Left ventricle myocardium inferior (tissue), 1 donor: ENCODE results near the gene LMF1. TPM values are rescaled to one million over a fixed set of nuclear protein-coding genes. Genes with fewer than 3 reads are reported as not detected.

Experiments
- DNase-seq: peaks from one replicate; pipeline ENCODE4 v3.0.0-alpha.2; 2020
- H3K27ac ChIP-seq: fragments of 200-600 bp; replicated peaks from 2 replicates; pipeline ENCODE4 v1.8.0; 2021
- H3K27me3 ChIP-seq: fragments of 200-600 bp; 2 replicates; pipeline ENCODE4 v1.8.0; 2021; ENCODE audit warnings: low read depth
- H3K36me3 ChIP-seq: fragments of 200-600 bp; 2 replicates; pipeline ENCODE4 v1.8.0; 2021
- H3K4me1 ChIP-seq: fragments of 200-600 bp; 2 replicates; pipeline ENCODE4 v1.8.0; 2021
- H3K4me3 ChIP-seq: fragments of 200-600 bp; 2 replicates; pipeline ENCODE4 v1.8.0; 2021; ENCODE audit warnings: mild to moderate bottlenecking, moderate library complexity
- H3K9me3 ChIP-seq: fragments of 200-600 bp; replicated peaks from 2 replicates; pipeline ENCODE4 v1.8.0; 2021
- CTCF ChIP-seq: fragments of 200-600 bp; IDR thresholded peaks from 2 replicates; pipeline ENCODE4 v1.8.0; 2021; ENCODE audit warnings: antibody characterized with exemption, mild to moderate bottlenecking, borderline replicate concordance
- intact Hi-C: fragments of 100-400 bp; cut with micrococcal nuclease; formaldehyde crosslinking; loops from one replicate; pipeline ENCODE4 v1.11.0; 2022
- total RNA-seq: library from RNA; stranded (reverse); fragmentation: NEBNext Ultra II Directional; extraction: Animal tissue kit (Norgen Biotek cat#: 25700); gene quantifications from one replicate; pipeline ENCODE4 v1.2.1, GENCODE V29; 2021
- donor health status: DM: no; HTN: yes; CAD: no; lungs with severe emphysema.

The LMF1 gene
- total RNA-seq, 1 donor from 2014 or later, result 6.6 TPM

GRCh38 chr16:1011316-1012082, 40.7 kb upstream of the LMF1 start:
- Histone ChIP-seq H3K9me3 (no peaks in the 10 kb centered on the region), H3K27ac (no peak overlapping the region), H3K4me3 (no peak overlapping the region), H3K36me3 (no peaks in the 10 kb centered on the region), H3K4me1 (no peaks in the 10 kb centered on the region), H3K27me3 (peaks cover 61% of the 10 kb centered on the region)
- no peak for DNase-seq
- intact Hi-C loops, result no loop called here
- TF ChIP-seq CTCF, result no peak

GRCh38 chr16:1010815-1011214, 40.0 kb upstream of the LMF1 start:
- Histone ChIP-seq H3K36me3 (no peaks in the 10 kb centered on the region), H3K9me3 (no peaks in the 10 kb centered on the region), H3K27ac (no peak overlapping the region), H3K4me1 (no peaks in the 10 kb centered on the region), H3K4me3 (no peak overlapping the region), H3K27me3 (peaks cover 68% of the 10 kb centered on the region)
- DNase-seq, result no peak
- no peak for TF ChIP-seq CTCF
- intact Hi-C loops, result no loop called here

- Histone ChIP-seq H3K4me1 (no peaks in the 10 kb centered on the region), H3K27me3 (peaks cover 73% of the 10 kb centered on the region), H3K9me3 (no peaks in the 10 kb centered on the region), H3K36me3 (no peaks in the 10 kb centered on the region), H3K4me3 (no peak overlapping the region), H3K27ac (no peak overlapping the region)
- TF ChIP-seq CTCF, result no peak
- intact Hi-C loops, result no loop called here
- DNase-seq, result no peak
These were observed 39.5 kb upstream of the LMF1 start for GRCh38 chr16:1010251-1010650.

- intact Hi-C loops, result no loop called here
- Histone ChIP-seq H3K36me3 (no peaks in the 10 kb centered on the region), H3K27me3 (peaks cover 73% of the 10 kb centered on the region), H3K4me3 (no peak overlapping the region), H3K4me1 (no peaks in the 10 kb centered on the region), H3K9me3 (no peaks in the 10 kb centered on the region), H3K27ac (no peak overlapping the region)
- no peak for DNase-seq
- TF ChIP-seq CTCF, result no peak
These were observed 38.8 kb upstream of the LMF1 start for GRCh38 chr16:1009358-1010150.

GRCh38 chr16:1008085-1008484, 37.3 kb upstream of the LMF1 start:
- Histone ChIP-seq H3K4me1 (no peaks in the 10 kb centered on the region), H3K27me3 (peaks cover 86% of the 10 kb centered on the region), H3K4me3 (no peak overlapping the region), H3K36me3 (no peaks in the 10 kb centered on the region), H3K9me3 (no peaks in the 10 kb centered on the region), H3K27ac (no peak overlapping the region)
- intact Hi-C loops, result no loop called here
- no peak for DNase-seq
- no peak for TF ChIP-seq CTCF
